ENCODE measurements around the gene RTRAF. TPM values are rescaled to one million over a fixed set of nuclear protein-coding genes. Genes with fewer than 3 reads are reported as not detected.
A peak's percentile ranks its signal among the peaks of the same experiment; 100 is the strongest.

RTRAF gene
- total and polyA plus RNA-seq, 2 experiments from 2014 or later, result 60.6 to 309 TPM

DNA sequence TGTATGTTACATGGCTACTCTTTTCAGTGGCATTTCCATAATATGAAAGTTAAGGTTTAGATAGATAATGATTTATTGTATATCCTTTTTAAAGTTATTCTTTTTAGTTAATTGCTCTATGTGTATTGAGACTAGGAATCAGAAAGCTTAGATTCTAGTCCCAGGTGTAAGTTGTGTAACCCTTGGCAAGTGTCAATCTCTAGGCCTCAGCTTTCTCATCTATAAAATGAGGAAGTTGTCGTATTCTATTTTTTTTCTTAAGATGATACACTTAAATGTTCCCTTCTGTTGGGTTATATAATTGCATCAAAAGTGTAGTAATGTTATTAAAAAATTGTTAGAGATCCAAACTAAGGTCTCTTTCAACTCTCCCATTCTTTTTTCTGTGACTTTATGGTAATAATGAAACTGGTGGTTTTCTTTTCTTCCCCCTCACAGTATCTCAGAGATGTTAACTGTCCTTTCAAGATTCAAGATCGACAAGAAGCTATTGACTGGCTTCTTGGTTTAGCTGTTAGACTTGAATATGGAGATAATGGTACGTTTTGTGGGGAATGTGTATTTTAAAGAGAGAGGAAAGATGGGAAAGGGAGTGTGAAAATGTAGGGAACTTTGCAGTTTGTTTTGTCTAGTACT lies 4.1 kb downstream of the RTRAF start:
- Histone ChIP-seq H3K4me1 (ENCODE audit: low read depth) (peaks cover 20% of the 10 kb centered on the region), H3K27me3 (no peaks in the 10 kb centered on the region), H3K27ac (peak overlapping the region; percentile 61), H3K9me3 (ENCODE audit: low read depth) (no peaks in the 10 kb centered on the region), H3K36me3 (peaks cover 38% of the 10 kb centered on the region), H3K4me3 (no peak overlapping the region)
- TF ChIP-seq, protein P1, sequence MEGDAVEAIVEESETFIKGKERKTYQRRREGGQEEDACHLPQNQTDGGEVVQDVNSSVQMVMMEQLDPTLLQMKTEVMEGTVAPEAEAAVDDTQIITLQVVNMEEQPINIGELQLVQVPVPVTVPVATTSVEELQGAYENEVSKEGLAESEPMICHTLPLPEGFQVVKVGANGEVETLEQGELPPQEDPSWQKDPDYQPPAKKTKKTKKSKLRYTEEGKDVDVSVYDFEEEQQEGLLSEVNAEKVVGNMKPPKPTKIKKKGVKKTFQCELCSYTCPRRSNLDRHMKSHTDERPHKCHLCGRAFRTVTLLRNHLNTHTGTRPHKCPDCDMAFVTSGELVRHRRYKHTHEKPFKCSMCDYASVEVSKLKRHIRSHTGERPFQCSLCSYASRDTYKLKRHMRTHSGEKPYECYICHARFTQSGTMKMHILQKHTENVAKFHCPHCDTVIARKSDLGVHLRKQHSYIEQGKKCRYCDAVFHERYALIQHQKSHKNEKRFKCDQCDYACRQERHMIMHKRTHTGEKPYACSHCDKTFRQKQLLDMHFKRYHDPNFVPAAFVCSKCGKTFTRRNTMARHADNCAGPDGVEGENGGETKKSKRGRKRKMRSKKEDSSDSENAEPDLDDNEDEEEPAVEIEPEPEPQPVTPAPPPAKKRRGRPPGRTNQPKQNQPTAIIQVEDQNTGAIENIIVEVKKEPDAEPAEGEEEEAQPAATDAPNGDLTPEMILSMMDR (IDR thresholded peaks at IDR 0.05; ENCODE audit: low read depth, low read length), result no peak
- no peak for DNase-seq (ENCODE audit: low read depth in 1 of 2, low spot score in 1 of 2)

DNA sequence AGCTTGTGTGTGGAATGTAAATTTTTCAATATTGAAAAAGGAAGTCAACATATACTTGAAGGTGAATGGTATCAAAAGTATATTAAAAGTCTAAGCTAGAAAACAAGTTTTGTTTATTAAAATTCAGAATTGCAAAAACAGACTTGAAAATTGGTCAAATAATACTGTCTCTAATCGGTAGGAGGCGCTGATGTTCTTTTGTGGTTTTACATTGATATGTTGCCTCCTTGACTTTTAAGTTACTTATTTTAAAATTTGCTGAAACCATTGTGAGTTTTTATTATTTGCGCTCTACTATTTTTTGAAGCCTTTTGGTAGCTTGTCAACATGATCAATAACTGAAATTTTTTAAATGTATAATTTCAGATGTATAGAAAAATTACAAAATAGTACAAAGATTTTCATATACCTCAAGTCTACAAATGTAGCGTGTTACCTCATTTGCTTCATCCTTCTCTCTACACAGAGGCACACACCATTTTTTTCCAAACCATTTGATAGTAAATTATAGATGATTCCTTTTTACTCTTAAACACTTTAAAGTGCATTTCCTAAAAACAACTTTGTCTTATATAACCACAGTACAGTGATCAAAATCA lies 6.9 kb downstream of the RTRAF start:
- peaks cover 60% of the 10 kb centered on the region for H3K36me3 ChIP-seq
- H3K9me3 ChIP-seq (ENCODE audit: low read depth), result no peaks in the 10 kb centered on the region
- H3K27ac ChIP-seq, result peak overlapping the region; percentile 3
- TF ChIP-seq, protein P1 (IDR thresholded peaks at IDR 0.05; ENCODE audit: low read depth, low read length), result peak; percentile 67
- peaks cover 7% of the 10 kb centered on the region for H3K4me1 ChIP-seq (ENCODE audit: low read depth)
- no peaks in the 10 kb centered on the region for H3K27me3 ChIP-seq
- no peak overlapping the region for H3K4me3 ChIP-seq
- DNase-seq (ENCODE audit: low read depth in 1 of 2, low spot score in 1 of 2), result peak; percentile 60 to 78

DNA sequence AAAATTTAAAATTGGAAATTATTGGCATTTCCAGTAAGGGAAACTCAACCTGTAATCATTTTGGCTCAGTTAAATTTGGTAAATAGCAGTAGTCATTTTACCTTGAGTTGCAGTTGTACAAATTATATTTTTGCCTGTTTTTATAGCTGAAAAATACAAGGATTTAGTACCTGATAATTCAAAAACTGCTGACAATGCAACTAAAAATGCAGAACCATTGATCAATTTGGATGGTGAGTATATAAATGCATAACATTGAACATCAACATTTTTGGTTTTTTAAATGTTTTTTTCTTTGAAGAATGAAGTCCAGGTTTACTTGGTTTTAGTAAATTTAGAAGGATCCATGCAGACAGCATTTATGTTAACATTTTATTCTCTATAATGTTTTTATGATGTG lies 9.0 kb downstream of the RTRAF start:
- TF ChIP-seq, protein P1 (IDR thresholded peaks at IDR 0.05; ENCODE audit: low read depth, low read length), result no peak
- H3K4me1 ChIP-seq (ENCODE audit: low read depth), result peaks cover 21% of the 10 kb centered on the region
- H3K27ac ChIP-seq, result no peak overlapping the region
- DNase-seq (ENCODE audit: low read depth in 1 of 2, low spot score in 1 of 2), result no peak
- H3K27me3 ChIP-seq, result no peaks in the 10 kb centered on the region
- H3K9me3 ChIP-seq (ENCODE audit: low read depth), result no peaks in the 10 kb centered on the region
- H3K36me3 ChIP-seq, result peaks cover 58% of the 10 kb centered on the region
- no peak overlapping the region for H3K4me3 ChIP-seq

DNA sequence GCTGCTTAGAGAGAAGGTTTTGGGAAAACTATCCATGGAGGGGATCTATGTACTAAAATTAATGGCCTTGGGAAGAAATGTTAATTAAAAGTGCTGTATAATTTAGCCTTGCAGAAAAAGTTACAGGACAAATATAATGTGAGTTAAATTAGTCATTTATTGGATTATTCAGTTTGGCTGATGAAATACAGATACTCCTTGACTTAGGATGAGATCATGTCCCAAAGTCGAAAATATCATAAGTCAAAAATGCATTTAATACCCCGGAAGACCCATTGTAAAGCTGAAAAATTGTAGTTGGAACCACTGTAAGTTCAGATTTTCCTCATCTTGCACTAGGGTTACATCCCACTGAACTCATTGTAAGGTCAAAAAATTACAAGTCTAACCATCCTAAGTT lies 9.7 kb downstream of the RTRAF start:
- H3K4me1 ChIP-seq (ENCODE audit: low read depth), result peaks cover 24% of the 10 kb centered on the region
- peaks cover 65% of the 10 kb centered on the region for H3K36me3 ChIP-seq
- TF ChIP-seq, protein P1 (IDR thresholded peaks at IDR 0.05; ENCODE audit: low read depth, low read length), result no peak
- H3K27me3 ChIP-seq, result no peaks in the 10 kb centered on the region
- no peak for DNase-seq (ENCODE audit: low read depth in 1 of 2, low spot score in 1 of 2)
- peak overlapping the region; percentile 94 for H3K27ac ChIP-seq
- no peak overlapping the region for H3K4me3 ChIP-seq
- no peaks in the 10 kb centered on the region for H3K9me3 ChIP-seq (ENCODE audit: low read depth)

DNA sequence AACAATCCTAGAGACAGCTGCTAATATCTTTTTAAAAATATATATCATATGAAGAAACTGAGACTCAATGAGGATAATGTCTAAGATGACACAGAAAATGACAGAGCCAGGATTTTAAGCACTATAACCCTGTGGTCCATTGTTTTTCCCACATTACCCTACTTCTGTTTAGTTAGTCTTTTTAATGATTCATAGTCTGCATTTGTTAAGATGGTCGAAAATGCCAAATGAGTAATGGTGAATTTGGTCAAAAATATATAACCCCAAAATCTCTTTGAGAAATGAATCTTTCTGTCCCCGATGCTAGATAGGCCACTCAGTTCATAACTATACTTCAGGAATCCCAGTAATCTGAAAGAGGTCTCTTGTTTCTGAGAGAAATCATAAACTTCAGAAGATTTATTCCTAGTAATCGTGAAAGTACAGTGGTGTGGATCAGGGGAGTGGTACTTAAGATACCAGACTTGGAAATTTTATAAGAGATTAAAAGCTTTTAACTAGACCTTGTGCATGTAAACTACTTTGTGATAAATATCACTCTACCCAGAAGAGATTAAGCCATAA lies 10.8 kb downstream of the RTRAF start:
- H3K27ac ChIP-seq, result peak overlapping the region; percentile 94
- H3K9me3 ChIP-seq (ENCODE audit: low read depth), result no peaks in the 10 kb centered on the region
- DNase-seq (ENCODE audit: low read depth in 1 of 2, low spot score in 1 of 2), result no peak
- H3K4me1 ChIP-seq (ENCODE audit: low read depth), result peaks cover 19% of the 10 kb centered on the region
- no peak overlapping the region for H3K4me3 ChIP-seq
- peaks cover 76% of the 10 kb centered on the region for H3K36me3 ChIP-seq
- TF ChIP-seq, protein P1 (IDR thresholded peaks at IDR 0.05; ENCODE audit: low read depth, low read length), result no peak
- H3K27me3 ChIP-seq, result no peaks in the 10 kb centered on the region

All from cardiac muscle cell (in vitro differentiated cells and primary cell).